ENCODE data around the gene ZSCAN5A. TPM values are rescaled to one million over a fixed set of nuclear protein-coding genes. Genes with fewer than 3 reads are reported as not detected.

The ZSCAN5A gene
- polyA plus RNA-seq, 1 of the 3 experiments (the other 2 are of a cell fraction) = 6.8 TPM

- peak; percentile 88 for DNase-seq
- Histone ChIP-seq H2AFZ (ENCODE audit: low read depth) (peak overlapping the region; percentile 98), H3K9me3 (no peaks in the 10 kb centered on the region), H3K4me2 (peak overlapping the region; percentile 87), H3K36me3 (replicated peaks in 1 of 2; ENCODE audit: control insufficient read depth in 1 of 2, insufficient read depth in 2 of 2, low read length in 1 of 2) (peaks cover 16 to 19% of the 10 kb centered on the region in 2 experiments), H3K4me3 (ENCODE audit: low read depth in 2 of 2, low read length in 1 of 2) (peak overlapping the region; percentile 77 to 89), H3K27me3 (ENCODE audit: insufficient read depth) (no peaks in the 10 kb centered on the region), H3K4me1 (ENCODE audit: control insufficient read depth in 1 of 2, insufficient read depth in 2 of 2, low read depth in 1 of 2, low read length in 1 of 2) (peaks cover 0 to 13% of the 10 kb centered on the region in 2 experiments; a peak in 2 of 4 replicates), H4K20me1 (ENCODE audit: insufficient read depth) (no peaks in the 10 kb centered on the region), H3F3A (replicated peaks; ENCODE audit: insufficient read depth) (peaks cover 4% of the 10 kb centered on the region), H3K79me2 (ENCODE audit: insufficient read depth) (peaks cover 8% of the 10 kb centered on the region), H3K9ac (peak overlapping the region; percentile 94), H3K27ac (ENCODE audit: low read depth in 2 of 2, low read length in 1 of 2) (peak overlapping the region; percentile 95 to 99), H3K9me2 (no peaks in the 10 kb centered on the region)
- ChIA-PET POLR2A (interaction anchor here (0.6 to 0.7 kb wide), 3 partner anchors 14 to 194 kb away, joined by 3 to 4 read pairs (median 3); partner anchors contain the start of gene ZNF787), CTCF (interaction anchor here (0.6 to 7.1 kb wide), 6 partner anchors 18 to 62 kb away, joined by 3 to 42 read pairs (median 4); no protein-coding TSS in a partner anchor)
- 3% methylated on average over 21 of the region's 37 CpGs for WGBS (ENCODE audit: low lambda C conversion rate)
- TF ChIP-seq POLR2AphosphoS5 (IDR thresholded peaks at IDR 0.05; ENCODE audit: low read depth, low read length) (peak; percentile 63; the same call in 1 of the 2 replicates), MAX (IDR thresholded peaks at IDR 0.05; ENCODE audit: low read depth) (0 out of 2 replicates have a peak, but pooled peaks have one; percentile 5), FOXM1 (IDR thresholded peaks at IDR 0.05; ENCODE audit: low read depth) (no peak), IRF3 (IDR thresholded peaks at IDR 0.05; ENCODE audit: low read depth, low read length) (no peak), RCOR1 (IDR thresholded peaks at IDR 0.05; ENCODE audit: low read length) (no peak), PBX3 (IDR thresholded peaks at IDR 0.05) (peak; percentile 58), MEF2A (IDR thresholded peaks at IDR 0.05; ENCODE audit: borderline replicate concordance, low read depth) (no peak), USF2 (IDR thresholded peaks at IDR 0.05; ENCODE audit: borderline replicate concordance, low read depth, low read length) (peak; percentile 62), NRF1 (IDR thresholded peaks at IDR 0.05; ENCODE audit: low read depth, low read length) (peak; percentile 89), FOXJ3 (CRISPR knock-in tag; IDR thresholded peaks at IDR 0.05) (no peak), RXRA (IDR thresholded peaks at IDR 0.05; ENCODE audit: borderline replicate concordance, low read depth) (no peak), TAF1 (IDR thresholded peaks at IDR 0.05; ENCODE audit: borderline replicate concordance, low read depth, low read length) (no peak), RAD21 (IDR thresholded peaks at IDR 0.05; ENCODE audit: low read length) (no peak), RFX5 (IDR thresholded peaks at IDR 0.05; ENCODE audit: low read length) (no peak), GATA2 (CRISPR knock-in tag; IDR thresholded peaks at IDR 0.05) (no peak), SIN3A (IDR thresholded peaks at IDR 0.05; ENCODE audit: borderline replicate concordance, low read depth, low read length) (peak; percentile 35; the same call in 1 of the 2 replicates), CTCF (IDR thresholded peaks at IDR 0.05) (no peak), USF1 (IDR thresholded peaks at IDR 0.05; ENCODE audit: borderline replicate concordance, low read depth) (peak; percentile 85), NFIC (IDR thresholded peaks at IDR 0.05; ENCODE audit: borderline replicate concordance) (no peak), ZBTB33 (IDR thresholded peaks at IDR 0.05; ENCODE audit: borderline replicate concordance, low read depth) (no peak), SMC3 (IDR thresholded peaks at IDR 0.05; ENCODE audit: low read depth, low read length) (no peak), GABPA (IDR thresholded peaks at IDR 0.05; ENCODE audit: low read depth) (peak; percentile 78), ELF1 (IDR thresholded peaks at IDR 0.05) (no peak), CHD2 (IDR thresholded peaks at IDR 0.05; ENCODE audit: low read length, partially characterized antibody) (no peak), MXI1 (IDR thresholded peaks at IDR 0.05; ENCODE audit: low read depth, low read length) (peak; percentile 85)
Observed at GRCh38 chr19:56315077-56315828, 614 bp upstream of the ZSCAN5A start.
